Aorta (tissue), 5 donors: Measurements from ENCODE around the gene CDC42BPB. TPM values are rescaled to one million over a fixed set of nuclear protein-coding genes. Genes with fewer than 3 reads are reported as not detected.

Source experiments
- ATAC-seq: fragments of 200-7000 bp; cut with Tn5 transposase; one replicate; pipeline ENCODE4 v1.9.1; 2022; ENCODE audit warnings: moderate library complexity; ENCODE audit not compliant: low FRiP score
- DNase-seq, 2 donors: peaks; one replicate each; pipeline ENCODE4 v3.0.0-alpha.2; 2020
- H3K27ac ChIP-seq, 2 donors: one replicate each; pipeline ENCODE4 v1.5.1; 2013; ENCODE audit warnings: low read length in 2 of 2, mild to moderate bottlenecking in 2 of 2, moderate library complexity in 2 of 2, control low read depth in 1 of 2, inconsistent platforms in 1 of 2, low read depth in 1 of 2
- H3K27me3 ChIP-seq, 2 donors: one replicate each; pipeline ENCODE4 v1.6.1; 2013; ENCODE audit warnings: control low read depth in 1 of 2, low read length in 1 of 2, mild to moderate bottlenecking in 1 of 2, moderate library complexity in 1 of 2; ENCODE audit not compliant: insufficient read depth in 2 of 2, control insufficient read depth in 1 of 2
- H3K36me3 ChIP-seq, 2 donors: one replicate each; pipeline ENCODE4 v1.6.1; 2013; ENCODE audit warnings: control low read depth in 1 of 2, low read length in 1 of 2, mild to moderate bottlenecking in 1 of 2; ENCODE audit not compliant: insufficient read depth in 2 of 2, control insufficient read depth in 1 of 2
- H3K4me1 ChIP-seq, 2 donors: one replicate each; pipeline ENCODE4 v1.6.1; 2013; ENCODE audit warnings: low read length in 2 of 2, control low read depth in 1 of 2, mild to moderate bottlenecking in 1 of 2, moderate library complexity in 1 of 2; ENCODE audit not compliant: insufficient read depth in 2 of 2, control insufficient read depth in 1 of 2
- H3K4me3 ChIP-seq, 2 donors: one replicate each; pipeline ENCODE4 v1.5.1; 2013; ENCODE audit warnings: low read length in 2 of 2, control low read depth in 1 of 2, mild to moderate bottlenecking in 1 of 2
- H3K9me3 ChIP-seq: one replicate; pipeline ENCODE4 v1.6.1; 2013; ENCODE audit warnings: mild to moderate bottlenecking, low read length; ENCODE audit not compliant: control insufficient read depth
- WGBS, 2 donors: extraction: QIAGEN DNeasy Blood & Tissue Kit; methylation state at CpG; one replicate each; pipeline ENCODE4 v1.1.7; 2013; 5-methylcytosine and 5-hydroxymethylcytosine counted together
- intact Hi-C, 2 donors: fragments of 100-400 bp; cut with DNase I; formaldehyde crosslinking; loops; one replicate each; pipeline versions ENCODE4 v1.14.2 to v1.15.0; 2022
- polyA plus RNA-seq, 2 donors: library from polyadenylated mRNA; stranded (reverse); fragments of 200-250 nt; gene quantifications; one replicate each; pipeline ENCODE4 v1.2.3, GENCODE V29; 2013
- total RNA-seq, 2 donors: library from RNA; stranded (reverse); fragmentation: NEBNext Ultra II Directional; extraction: Animal tissue kit (Norgen Biotek cat#: 25700); gene quantifications; one replicate each; pipeline ENCODE4 v1.2.1, GENCODE V29; 2021
- donor health status: healthy with polysubstance abuse.
- donor health status: Bipolar disorder and iron deficiency.
- donor health status: DM: no; HTN: no; CAD: no.
- donor health status: DM: no; HTN: no; CAD: no.
- donor health status: DM: yes; HTN: yes; CAD: no.

CDC42BPB gene
- total and polyA plus RNA-seq, 4 donors: 18.4 to 101 (median 63.8) TPM

GRCh38 chr14:102943454-102943853 is 113.9 kb downstream of the CDC42BPB start:
- intact Hi-C loops: no loop called here
- Histone ChIP-seq H3K4me3 (no peak overlapping the region), H3K27ac (no peak overlapping the region), H3K9me3 (no peaks in the 10 kb centered on the region), H3K36me3 (peaks cover 3 to 24% of the 10 kb centered on the region in 2 donors), H3K4me1 (no peaks in the 10 kb centered on the region), H3K27me3 (no peaks in the 10 kb centered on the region)
- ATAC-seq: no peak
- DNase-seq: no peak
- 90% methylated on average over 16 of the region's 16 CpGs for WGBS, 2 donors

GRCh38 chr14:102942069-102942468 is 115.3 kb downstream of the CDC42BPB start:
- no peak for DNase-seq
- ATAC-seq: no peak
- Histone ChIP-seq H3K27ac (no peak overlapping the region), H3K4me1 (no peaks in the 10 kb centered on the region), H3K36me3 (peaks cover 0 to 23% of the 10 kb centered on the region in 2 donors), H3K9me3 (no peaks in the 10 kb centered on the region), H3K27me3 (no peaks in the 10 kb centered on the region), H3K4me3 (no peak overlapping the region)
- WGBS, 2 donors: 91 to 93% methylated on average over 13 of the region's 13 CpGs
- intact Hi-C loops: no loop called here

GRCh38 chr14:102941419-102942011 is 115.8 kb downstream of the CDC42BPB start:
- no peak for ATAC-seq
- 85 to 89% methylated on average over 10 of the region's 10 CpGs for WGBS, 2 donors
- Histone ChIP-seq H3K4me1 (no peaks in the 10 kb centered on the region), H3K27ac (no peak overlapping the region), H3K36me3 (peaks cover 0 to 22% of the 10 kb centered on the region in 2 donors), H3K27me3 (no peaks in the 10 kb centered on the region), H3K9me3 (no peaks in the 10 kb centered on the region), H3K4me3 (no peak overlapping the region)
- DNase-seq: no peak
- intact Hi-C loops: no loop called here

- H3K27me3 ChIP-seq: no peaks in the 10 kb centered on the region
- intact Hi-C loops: no loop called here
- no peak overlapping the region for H3K27ac ChIP-seq
- DNase-seq (no peak), ATAC-seq (no peak)
- peaks cover 0 to 18% of the 10 kb centered on the region in 2 donors for H3K36me3 ChIP-seq
- no peaks in the 10 kb centered on the region for H3K9me3 ChIP-seq
- no peaks in the 10 kb centered on the region for H3K4me1 ChIP-seq
- H3K4me3 ChIP-seq: no peak overlapping the region
- WGBS, 2 donors: 83% methylated on average over 19 of the region's 19 CpGs
Observed at GRCh38 chr14:102940729-102941362, 116.5 kb downstream of the CDC42BPB start.

GRCh38 chr14:102939820-102940561 is 117.4 kb downstream of the CDC42BPB start:
- intact Hi-C loops: no loop called here
- peak; percentile 34 for ATAC-seq
- 92 to 93% methylated on average over 43 of the region's 43 CpGs for WGBS, 2 donors

GRCh38 chr14:102939329-102939728 is 118.0 kb downstream of the CDC42BPB start:
- H3K9me3 ChIP-seq: no peaks in the 10 kb centered on the region
- no peaks in the 10 kb centered on the region for H3K27me3 ChIP-seq
- intact Hi-C loops: no loop called here
- ATAC-seq: no peak
- no peaks in the 10 kb centered on the region for H3K4me1 ChIP-seq
- peaks cover 0 to 18% of the 10 kb centered on the region in 2 donors for H3K36me3 ChIP-seq
- no peak overlapping the region for H3K4me3 ChIP-seq
- DNase-seq: no peak
- 96 to 97% methylated on average over 18 of the region's 18 CpGs for WGBS, 2 donors
- no peak overlapping the region for H3K27ac ChIP-seq

More at GRCh38 chr14:102939820-102940561, 117.4 kb downstream of the CDC42BPB start:
- no peaks in the 10 kb centered on the region for H3K9me3 ChIP-seq
- no peaks in the 10 kb centered on the region for H3K27me3 ChIP-seq
- H3K4me1 ChIP-seq: no peaks in the 10 kb centered on the region
- H3K4me3 ChIP-seq: no peak overlapping the region
- H3K27ac ChIP-seq: no peak overlapping the region
- H3K36me3 ChIP-seq: peaks cover 0 to 18% of the 10 kb centered on the region in 2 donors
- peak in 1 of 2 donors; percentile 42 for DNase-seq

GRCh38 chr14:102938191-102938590 is 119.2 kb downstream of the CDC42BPB start:
- Histone ChIP-seq H3K4me3 (no peak overlapping the region), H3K36me3 (peaks cover 0 to 12% of the 10 kb centered on the region in 2 donors), H3K4me1 (no peaks in the 10 kb centered on the region), H3K27ac (no peak overlapping the region), H3K9me3 (no peaks in the 10 kb centered on the region), H3K27me3 (no peaks in the 10 kb centered on the region)
- DNase-seq (no peak), ATAC-seq (no peak)
- WGBS, 2 donors: 90 to 94% methylated on average over 12 of the region's 12 CpGs
- intact Hi-C loops: no loop called here

GRCh38 chr14:102937331-102938175 is 119.8 kb downstream of the CDC42BPB start:
- 89 to 93% methylated on average over 22 of the region's 22 CpGs for WGBS, 2 donors

More at GRCh38 chr14:102937331-102938175, 119.8 kb downstream of the CDC42BPB start:
- Histone ChIP-seq H3K36me3 (peaks cover 0 to 14% of the 10 kb centered on the region in 2 donors), H3K27me3 (no peaks in the 10 kb centered on the region), H3K4me3 (no peak overlapping the region), H3K27ac (no peak overlapping the region), H3K4me1 (no peaks in the 10 kb centered on the region), H3K9me3 (no peaks in the 10 kb centered on the region)
- no peak for ATAC-seq
- DNase-seq: peak in 1 of 2 donors; percentile 36
- intact Hi-C loops: no loop called here
